Stimulated activated CD8-positive, alpha-beta memory T cell treated with anti-CD3 and anti-CD28 coated beads, Interleukin-4, amount 100 ng/mL, for 48 hours (primary cell): ENCODE measurements around the gene MTERF4.
A peak's percentile ranks its signal among the peaks of the same experiment; 100 is the strongest.
"Not testable (repeated sequence)": the region's sequence is repeated elsewhere in the genome, so short reads cannot be mapped to it uniquely, and the experiment has no call there.

Source experiments
- DNase-seq: peaks from one replicate; pipeline ENCODE4 v3.0.0-alpha.2; 2020

Gene MTERF4

DNA sequence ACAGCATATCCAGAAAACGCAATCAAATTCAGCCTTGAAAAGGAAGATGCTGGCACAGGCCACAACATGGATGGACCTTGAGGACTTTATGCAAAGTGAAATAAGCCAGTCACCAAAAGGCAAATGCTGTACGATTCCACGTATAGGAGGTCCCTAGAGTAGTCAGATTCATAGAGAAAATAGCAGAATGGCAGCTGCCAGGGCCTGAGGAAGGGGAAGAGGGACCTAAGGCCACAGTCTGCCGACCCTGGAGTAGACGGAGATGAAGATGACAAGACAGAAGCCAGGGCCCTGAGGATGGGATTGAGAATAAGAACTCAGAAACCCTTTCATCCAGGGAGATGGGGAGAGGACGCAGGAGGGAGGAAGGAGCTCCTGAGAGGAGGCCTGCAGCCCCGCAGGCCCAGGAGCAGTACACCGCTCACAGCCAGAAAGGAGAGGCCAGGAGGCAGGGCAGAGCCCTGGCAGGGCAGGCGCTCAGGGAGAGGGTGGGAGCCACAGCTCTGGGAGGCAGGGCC, 8.1 kb upstream of the MTERF4 start:
- no peak for DNase-seq

DNA sequence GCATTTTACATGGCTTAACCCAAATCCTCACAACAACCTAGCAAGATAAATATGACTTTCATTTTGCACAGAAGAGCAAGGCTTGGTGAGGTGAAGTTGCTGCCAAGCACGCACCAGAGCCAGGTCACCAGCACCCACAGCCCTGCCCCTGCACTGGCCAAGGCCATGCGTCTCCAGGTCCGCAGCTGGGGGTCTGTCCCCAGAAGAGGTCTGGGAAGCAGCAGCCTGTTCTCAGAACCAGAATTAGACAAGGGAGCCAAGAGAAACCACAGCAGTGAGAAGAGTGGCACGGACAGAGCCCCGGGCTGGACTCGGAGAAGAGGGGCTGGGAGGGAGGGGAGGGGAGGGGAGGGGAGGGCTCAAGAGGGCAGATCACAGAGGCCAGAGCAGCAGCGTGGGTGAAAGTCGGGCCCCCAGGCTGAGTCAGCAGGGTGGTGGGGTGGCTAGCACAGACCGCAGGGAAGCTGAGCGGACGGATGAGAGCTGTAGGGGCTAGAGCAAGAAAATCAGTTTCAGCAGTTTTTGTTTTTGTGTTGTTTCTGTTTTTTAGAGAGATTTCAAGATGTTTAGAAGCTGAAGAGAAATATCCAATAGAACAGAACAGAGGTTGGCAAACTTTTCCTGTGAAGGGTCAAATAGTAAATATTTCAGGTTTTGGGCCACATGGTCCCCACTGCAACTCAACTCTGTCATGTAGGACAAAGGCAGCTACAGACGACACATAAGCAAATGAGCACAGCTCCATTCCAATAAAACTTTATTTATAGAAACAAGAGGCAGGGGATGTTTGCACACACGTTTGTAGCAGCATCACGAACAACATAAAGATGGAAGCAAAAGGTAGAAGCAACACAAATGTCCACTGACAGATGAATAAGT, 7.4 kb upstream of the MTERF4 start:
- peak; percentile 72 for DNase-seq

DNA sequence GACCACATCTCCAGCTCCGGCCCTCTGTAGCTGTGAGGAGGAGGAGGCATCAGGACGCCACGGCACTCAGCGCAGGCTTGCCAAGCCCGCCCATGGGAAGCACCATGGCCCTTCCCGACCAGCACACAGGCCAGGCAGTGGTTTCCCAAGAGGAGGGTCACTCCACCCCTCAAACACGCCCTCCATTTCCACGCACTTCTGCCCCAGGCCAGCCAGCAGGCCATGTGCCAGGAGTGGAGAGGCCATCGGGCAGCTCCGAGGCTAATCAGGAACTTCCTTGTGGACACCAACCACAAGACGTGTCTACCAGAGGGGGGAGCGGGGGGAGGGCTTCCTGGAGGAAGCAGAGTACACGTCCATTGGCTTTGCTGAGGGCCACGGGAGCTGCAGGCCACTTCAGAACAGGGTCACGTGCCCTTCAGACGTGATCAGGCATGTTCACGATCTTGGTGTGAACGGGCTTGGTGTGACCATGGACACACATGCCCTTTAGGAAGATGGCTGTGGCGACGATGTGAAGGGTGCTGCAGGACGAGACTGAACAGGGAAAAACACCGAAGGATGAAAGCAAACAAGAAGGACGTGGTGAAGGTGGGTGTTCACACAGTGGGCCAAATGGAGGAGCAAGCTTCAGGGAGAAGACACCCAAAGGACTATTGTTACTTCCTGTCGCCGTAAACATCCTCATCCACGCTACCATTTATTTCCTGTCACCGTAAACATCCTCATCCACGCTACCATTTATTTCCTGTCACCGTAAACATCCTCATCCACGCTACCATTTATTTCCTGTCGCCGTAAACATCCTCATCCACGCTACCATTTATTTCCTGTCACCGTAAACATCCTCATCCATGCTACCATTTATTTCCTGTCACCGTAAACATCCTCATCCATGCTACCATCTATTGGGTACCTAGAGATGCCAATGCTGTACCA, 6.5 kb upstream of the MTERF4 start:
- DNase-seq, result no peak

DNA sequence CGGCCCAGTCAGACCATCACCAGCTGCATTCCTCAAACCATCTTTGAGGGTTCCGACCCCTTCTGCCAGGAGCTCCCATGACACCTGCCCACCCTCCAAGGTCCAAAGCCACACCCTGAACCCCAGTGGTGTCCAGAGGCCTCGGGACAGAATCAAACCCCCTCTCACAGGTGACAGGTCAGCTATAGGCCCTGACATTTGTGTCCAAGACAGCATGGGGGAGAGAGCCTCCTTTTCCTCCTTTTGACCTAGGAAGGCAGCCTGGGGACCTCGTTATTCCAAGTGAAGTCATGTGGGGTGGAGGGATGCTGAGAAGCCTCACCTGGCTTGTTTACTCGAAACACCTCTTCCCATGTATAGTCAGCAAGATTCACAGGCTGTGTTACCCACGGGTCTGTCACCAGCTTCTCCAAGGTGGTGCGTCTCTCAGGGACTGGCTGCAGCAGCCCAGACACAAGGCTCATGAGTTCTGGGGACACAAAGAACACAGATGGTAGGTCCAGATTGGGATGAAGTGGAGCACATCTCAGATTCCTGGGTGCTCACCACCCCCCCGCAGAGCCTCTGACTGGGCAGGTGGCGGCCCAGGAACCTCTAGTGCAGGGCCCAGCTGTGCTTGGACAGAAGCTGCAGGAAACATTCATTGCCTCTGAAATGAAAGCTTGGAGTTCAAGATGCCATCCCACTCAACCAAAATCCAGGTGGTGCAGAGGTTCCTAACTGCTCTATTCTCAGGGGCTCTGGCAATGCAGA, 5.1 kb upstream of the MTERF4 start:
- DNase-seq, result no peak

DNA sequence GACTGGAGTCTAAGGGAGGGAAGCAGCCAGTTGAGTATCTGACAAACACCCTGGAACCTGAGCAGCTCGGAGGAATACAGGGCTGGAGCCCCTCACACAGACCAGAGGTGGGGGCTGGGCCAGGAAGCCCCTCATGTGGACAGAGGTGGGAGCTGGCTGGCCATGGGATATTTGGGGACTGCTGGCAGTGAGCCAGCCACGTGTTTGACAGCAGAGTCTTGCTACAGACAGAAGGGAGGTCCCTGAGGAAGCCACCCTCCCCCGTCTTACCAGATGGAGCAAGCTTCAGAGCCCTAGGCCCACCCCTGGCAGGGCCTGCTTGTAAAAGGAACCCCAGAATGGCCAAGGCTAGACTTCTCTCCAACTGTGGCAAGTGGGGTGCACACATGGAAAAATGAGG, 3.6 kb upstream of the MTERF4 start:
- no peak for DNase-seq

DNA sequence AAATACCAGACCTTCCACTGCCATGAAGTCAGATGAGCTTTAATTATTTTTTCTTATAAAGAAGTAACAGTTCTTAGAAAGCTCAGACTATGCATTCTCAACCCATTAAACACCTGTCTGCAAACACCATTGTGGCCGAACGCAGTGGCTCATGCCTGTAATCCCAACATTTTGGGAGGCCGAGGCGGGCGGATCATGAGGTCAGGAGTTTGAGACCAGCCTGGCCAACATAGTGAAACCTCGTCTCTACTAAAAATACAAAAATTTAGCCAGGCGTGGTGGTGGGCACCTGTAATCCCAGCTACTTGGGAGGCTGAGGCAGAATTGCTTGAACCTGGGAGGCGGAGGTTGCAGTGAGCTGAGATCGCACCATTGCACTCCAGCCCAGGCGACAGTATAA, 2.5 kb upstream of the MTERF4 start:
- DNase-seq, result not testable (repeated sequence)

DNA sequence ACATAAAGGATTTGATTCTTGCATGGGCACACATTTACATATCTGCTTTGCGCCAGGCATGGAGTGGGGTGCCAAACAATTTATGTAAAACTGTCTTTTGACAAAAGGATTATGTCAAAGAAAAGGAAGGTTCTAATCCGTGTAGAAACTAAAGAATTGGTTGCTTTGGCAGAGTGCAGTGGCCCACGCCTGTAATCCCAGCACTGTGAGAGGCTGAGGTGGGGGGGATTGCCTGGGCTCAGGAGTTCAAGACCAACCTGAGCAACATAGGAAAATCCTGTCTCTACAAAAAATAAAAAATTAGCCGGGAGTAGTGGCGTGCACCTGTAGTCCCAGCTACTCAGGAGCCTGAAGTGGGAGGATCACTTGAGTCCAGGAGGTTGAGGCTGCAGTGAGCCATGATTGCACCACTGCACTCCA, 1.1 kb upstream of the MTERF4 start:
- DNase-seq, result no peak

DNA sequence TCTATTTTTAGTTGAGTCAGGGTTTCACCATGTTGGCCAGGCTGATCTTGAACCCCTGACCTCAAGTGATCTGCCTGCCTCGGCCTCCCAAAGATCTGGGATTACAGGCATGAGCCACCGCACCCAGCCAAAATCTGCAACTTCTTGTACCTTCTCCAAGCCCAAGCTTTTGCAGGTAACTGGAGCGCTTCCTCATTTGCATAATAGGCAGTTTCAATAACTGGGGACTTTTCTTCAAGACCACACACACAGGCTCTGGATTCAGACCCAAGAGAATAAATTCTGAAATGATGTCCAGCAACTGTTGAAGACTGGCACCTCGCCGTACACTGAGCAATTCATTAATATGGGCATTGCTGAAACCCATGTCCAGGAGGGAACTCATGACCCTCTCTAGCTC, 2.8 kb downstream of the MTERF4 start:
- DNase-seq, result no peak

DNA sequence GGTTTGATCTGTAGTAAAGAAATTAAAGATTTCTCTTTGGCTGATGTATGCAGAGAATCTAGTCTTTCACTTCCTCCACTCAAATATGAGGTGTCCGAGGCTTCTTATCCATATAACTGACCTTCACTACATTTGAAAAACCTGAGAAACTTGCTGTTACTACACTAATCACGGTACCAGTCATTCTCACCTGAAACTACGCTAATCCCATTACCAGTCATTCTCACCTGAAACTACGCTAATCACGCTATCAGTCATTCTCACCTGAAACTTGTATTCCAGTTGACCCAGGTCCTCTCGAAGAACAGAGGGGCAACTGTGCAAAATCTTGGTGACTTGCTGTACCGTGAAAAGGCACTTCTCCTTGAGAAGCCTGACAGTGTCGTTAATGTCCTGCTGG, 5.1 kb downstream of the MTERF4 start:
- no peak for DNase-seq

DNA sequence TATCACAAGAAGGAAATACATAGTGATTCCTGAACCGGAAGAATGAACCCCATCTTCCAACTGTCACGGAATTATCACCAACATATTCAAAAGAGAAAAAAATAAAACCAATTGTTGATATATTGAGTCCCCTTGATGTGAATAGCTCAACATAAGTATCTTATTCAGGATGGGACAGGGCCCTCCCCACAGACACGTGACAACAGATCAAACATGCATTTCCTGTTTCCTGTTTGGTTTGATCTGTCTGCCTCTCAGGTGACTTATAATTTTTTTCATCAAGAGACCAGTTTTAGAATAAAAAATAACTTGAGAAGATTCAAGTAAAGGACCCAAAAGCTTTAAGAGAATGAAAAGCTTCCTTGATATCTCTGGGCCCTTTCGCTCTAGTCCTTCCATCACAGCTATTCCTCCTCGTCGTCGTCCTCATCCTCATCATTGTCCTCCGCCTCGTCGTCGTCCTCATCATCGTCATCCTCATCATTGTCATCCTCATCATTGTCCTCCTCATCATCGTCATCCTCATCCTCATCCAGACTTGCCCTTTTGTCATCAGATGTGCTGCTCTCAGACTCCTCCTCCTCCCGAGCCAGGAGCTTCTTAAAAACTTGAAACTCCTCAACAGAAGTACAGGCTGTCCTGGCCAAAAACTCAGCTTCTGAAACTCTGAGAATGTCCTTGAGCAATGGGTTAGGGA, 6.3 kb downstream of the MTERF4 start:
- DNase-seq, result no peak

DNA sequence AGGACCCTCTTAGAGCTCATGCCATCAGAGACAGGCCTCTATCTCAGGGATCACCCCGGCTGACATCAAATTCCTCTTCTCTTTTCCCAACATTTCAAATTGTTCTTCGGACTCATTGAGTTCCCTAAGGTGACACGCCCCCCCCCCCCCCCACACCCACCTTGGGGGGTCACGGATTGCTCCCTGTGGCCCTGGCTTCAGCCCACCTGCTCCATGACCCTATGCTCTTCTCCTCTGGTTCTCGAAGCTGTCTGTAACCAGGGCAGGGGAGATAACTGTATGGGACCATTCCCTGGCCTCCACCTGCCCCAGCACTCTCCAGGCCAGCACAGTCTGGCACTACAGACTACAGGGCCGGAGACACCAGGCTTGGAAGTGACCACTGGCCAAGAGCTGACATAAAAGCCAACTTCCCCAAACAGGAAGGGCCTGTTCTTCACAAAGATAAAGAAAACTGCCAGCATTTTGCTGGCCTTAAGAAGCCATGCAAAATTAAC, 7.1 kb downstream of the MTERF4 start:
- DNase-seq, result no peak

DNA sequence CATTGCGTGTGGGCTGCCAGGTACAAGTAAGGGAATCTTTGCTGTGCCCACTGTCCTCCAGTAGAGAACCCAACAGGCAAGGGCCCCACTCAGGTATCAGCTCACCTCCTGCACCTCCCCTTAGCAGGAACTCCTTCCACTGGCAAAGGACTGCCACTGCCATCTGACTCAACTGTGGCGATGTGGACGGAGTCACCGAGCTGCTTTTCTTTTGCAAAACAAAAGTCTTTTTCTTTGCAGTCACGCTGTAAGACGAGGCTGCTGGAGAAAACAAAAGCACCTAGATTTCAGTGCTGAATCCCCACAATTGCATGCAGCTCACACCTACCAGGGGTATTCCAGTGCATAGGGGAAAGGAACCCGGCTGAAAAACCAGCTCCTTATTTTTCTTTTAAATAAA, 7.9 kb downstream of the MTERF4 start:
- no peak for DNase-seq

DNA sequence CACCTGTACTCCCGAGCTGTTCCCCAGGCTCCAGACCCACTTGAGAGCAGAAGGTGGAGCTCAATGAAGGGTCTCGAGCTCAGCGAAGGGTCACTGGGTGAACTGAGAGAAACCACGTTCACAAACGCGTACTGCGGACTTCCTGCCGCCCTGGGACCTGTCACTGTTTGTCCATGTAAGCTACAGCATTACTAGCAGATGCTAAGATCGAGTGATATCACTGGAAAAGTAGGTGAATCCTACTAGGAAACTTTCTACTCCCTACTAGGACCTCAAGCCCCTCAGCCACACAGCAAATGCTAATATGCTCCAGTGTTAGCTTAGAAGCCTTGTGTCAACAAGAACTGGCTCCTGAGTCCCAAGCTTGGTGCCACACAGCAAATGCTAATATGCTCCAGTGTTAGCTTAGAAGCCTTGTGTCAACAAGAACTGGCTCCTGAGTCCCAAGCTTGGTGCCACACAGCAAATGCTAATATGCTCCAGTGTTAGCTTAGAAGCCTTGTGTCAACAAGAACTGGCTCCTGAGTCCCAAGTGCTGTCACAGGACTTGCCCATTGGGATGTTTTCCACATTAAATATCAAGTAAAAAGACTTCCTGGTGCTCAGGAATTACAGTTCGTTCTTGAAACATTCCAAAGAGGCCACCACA, 8.8 kb downstream of the MTERF4 start:
- peak; percentile 17 for DNase-seq

DNA sequence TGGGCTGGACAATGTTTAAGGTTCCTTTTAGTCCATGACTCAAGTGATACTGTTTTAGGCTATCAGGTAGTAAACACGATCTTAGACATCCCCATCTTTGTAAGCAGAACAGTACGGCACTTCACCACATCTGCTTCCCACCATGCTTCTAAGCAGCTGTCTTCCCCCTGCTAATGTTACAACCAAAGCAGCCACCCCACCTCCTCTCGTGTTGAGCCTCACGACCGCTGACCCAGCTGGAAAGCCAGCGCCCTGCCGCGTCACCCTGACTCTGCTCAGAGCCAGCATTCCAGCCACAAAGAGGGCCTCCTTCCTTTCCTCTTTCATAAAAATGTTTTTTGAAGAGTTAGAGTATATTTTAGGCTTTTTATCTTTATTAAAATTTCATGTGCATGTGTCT, 9.4 kb downstream of the MTERF4 start:
- DNase-seq, result no peak

DNA sequence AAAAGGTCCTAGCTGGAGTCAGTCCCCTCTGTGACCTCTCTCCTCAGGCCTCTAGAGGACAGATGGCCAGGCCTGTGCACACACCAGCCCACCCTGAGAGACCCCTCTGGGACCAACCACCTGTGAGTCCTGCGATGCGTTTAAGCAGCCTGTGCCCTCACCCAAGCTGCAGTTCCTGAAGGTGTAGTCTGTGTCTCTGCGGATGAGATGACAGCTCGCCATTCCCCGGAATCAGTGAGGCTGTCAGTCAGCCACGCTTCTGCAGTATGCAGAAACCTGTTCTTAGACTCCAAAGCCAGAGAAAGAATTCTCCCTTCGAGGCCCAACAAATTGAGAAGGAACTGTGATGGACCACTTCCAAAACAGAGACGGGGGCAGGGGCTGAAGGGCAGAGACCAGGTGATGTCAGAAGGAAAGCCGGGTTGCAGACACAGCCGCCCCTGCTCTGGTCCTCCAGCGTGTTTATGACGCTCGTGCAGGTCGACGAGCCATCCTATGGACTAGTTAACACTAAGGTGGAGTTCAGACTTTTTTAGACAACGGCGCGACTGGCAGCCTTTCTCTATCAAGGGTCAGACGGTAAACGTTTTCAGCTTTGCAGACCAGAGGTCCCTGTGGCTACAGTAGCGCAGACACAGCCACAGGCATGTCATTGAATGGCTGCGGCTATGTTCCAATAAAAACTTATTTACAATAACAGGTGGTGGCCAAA, 10.2 kb downstream of the MTERF4 start:
- no peak for DNase-seq

DNA sequence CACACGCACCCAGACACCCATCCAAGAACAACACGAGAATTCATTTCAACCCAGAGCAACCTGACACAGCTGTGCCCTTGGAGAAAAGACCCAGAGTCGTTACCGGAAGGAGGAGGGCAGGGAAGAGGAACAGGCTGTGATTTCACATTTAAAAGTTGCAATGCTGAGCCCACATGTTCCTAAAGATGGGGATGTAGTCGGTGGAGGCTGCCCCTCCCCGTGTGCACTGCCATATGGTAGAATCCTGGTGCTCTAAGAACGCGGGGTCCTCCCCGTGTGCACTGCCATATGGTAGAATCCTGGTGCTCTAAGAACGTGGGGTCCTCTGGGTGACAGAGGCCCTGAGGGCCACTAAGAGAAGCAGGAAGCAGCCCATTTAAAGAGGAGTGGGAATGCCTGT, 10.9 kb downstream of the MTERF4 start:
- DNase-seq, result no peak

DNA sequence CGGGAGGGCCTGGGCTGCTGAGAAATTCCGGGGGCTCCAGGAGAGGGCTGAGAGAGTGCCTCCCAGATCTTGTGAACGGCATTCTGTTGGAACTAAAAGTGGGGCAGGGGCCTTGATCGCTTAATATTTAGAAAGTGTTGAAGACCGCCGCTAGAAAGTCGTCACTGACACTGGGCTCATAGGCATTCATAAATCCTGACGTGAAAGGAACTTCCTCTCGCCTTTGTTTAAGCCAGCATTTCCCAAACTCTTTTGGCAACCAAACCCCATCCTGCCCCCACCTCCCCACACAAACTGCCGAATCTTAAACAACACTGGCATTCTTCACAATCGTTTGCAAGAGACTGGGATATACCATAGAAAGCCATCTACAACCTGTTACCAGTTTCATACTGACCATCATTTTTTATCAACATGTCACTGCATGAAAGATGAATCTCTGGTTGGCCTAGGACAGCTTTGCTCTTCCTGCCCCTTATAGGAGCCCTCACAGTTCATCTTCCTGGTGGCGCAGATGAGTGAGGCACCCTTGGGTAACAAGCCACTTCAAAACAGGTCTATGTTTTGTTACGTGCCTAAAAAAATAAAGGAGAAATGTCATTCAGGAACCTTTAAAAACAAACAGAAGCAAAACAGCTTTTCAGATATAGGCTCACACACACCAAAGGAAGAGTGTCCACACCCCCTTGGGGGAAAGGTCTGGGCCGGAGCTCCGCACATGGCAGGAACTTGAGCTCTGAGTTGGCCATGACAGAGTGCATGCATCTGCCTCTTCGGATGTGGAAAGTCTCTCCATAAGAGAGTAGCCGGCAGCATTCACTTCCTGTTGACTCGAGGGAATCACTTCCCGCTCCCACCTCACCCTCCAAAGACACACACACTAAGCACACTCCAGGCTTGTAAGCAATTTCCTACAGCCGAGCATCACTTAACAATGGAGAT, 13.0 kb downstream of the MTERF4 start:
- no peak for DNase-seq

DNA sequence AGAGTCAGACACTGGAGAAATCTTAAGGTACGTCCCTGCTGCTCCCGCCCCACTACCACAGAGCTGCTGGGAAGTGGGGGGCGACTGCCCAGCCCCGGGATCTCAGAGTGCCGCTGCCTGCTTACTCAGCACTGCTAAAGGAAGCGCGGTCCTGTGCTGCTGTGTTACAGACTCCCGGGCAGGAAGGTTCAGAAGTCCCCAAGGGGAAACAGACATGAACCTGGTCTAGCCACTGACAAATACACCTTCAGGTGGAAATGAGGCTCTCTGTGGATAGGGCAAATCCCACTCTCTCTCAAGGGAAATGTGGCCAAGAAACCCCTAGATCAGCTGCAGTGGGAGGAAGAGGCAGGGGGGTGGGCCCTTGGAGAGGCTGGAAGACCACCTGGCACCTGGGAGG, 13.7 kb downstream of the MTERF4 start:
- no peak for DNase-seq

DNA sequence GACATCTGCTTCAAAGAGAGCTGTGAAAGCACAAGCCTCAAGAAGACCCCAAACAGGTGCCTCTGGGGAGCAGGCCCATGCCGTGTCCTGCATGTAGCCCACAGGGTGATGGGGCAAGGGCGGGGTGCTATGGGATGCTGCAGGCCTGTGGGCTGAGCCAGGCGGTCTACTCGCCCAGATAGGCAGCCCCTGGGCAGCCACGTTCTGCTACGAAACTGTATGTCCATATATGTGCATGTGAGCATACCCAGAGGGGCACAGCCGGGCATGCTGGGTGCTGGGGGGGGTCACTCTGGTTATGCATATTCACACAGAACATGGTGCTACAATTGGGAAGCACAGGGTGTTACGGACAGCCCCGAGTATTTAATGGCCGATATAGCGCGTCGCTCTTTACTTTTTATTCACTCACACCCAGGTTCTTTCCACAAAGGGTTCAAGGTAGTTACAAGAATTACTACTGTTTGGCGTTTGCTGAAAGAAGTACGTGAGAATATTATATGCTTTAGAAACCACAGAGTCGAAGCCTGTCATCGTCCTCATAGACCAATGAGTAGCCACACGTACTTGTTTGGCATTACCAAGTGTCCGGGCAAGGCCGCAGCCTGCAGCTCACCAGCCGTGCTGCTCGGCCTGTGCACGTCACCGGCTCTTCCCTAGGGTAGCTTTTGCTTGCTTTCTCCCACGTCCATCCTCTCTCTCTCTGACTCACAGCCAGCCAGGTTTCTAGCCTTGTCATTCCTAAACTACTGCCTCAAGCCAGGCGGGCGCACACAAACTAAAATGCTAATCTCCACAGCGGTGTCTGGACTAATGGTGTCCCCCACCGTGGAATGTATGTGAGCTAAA, 14.4 kb downstream of the MTERF4 start:
- DNase-seq, result no peak
